AG09319 (cell line): ENCODE measurements around the gene KSR1.
"Not testable (repeated sequence)": the region's sequence is repeated elsewhere in the genome, so short reads cannot be mapped to it uniquely, and the experiment has no call there.

Experiments
- DNase-seq: peaks from one replicate; pipeline ENCODE4 v3.0.0-alpha.2; 2010; ENCODE audit warnings: low read depth; ENCODE audit errors: extremely low read depth
- TF ChIP-seq, protein P1 (sequence below): IDR thresholded peaks from 2 replicates; pipeline ENCODE4 v1.5.1; 2011; ENCODE audit warnings: low read depth, mild to moderate bottlenecking, inconsistent platforms, low read length, moderate library complexity

KSR1 gene

DNA sequence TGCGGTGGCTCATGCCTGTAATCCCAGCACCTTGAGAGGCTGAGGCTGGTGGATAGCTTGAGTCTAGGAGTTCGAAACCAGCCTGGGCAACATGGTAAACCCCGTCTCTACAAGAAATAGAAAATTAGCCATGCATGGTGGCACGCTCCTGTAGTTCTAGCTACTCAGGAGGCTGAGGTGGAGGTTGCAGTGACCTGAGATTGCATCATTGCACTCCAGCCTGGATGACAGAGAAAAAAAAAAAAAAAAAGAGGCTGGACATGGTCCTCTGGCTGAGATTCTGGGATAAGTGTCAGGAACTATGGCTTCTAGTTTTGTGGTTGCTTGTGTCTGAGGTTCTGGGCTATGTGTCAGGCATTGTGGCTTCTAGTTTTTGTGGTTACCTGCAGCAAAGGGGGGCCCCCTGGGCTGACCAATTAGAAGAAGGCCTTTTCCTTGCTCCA, 7.0 kb downstream of the KSR1 start:
- DNase-seq, result no peak
- TF ChIP-seq, protein P1, sequence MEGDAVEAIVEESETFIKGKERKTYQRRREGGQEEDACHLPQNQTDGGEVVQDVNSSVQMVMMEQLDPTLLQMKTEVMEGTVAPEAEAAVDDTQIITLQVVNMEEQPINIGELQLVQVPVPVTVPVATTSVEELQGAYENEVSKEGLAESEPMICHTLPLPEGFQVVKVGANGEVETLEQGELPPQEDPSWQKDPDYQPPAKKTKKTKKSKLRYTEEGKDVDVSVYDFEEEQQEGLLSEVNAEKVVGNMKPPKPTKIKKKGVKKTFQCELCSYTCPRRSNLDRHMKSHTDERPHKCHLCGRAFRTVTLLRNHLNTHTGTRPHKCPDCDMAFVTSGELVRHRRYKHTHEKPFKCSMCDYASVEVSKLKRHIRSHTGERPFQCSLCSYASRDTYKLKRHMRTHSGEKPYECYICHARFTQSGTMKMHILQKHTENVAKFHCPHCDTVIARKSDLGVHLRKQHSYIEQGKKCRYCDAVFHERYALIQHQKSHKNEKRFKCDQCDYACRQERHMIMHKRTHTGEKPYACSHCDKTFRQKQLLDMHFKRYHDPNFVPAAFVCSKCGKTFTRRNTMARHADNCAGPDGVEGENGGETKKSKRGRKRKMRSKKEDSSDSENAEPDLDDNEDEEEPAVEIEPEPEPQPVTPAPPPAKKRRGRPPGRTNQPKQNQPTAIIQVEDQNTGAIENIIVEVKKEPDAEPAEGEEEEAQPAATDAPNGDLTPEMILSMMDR, result no peak

DNA sequence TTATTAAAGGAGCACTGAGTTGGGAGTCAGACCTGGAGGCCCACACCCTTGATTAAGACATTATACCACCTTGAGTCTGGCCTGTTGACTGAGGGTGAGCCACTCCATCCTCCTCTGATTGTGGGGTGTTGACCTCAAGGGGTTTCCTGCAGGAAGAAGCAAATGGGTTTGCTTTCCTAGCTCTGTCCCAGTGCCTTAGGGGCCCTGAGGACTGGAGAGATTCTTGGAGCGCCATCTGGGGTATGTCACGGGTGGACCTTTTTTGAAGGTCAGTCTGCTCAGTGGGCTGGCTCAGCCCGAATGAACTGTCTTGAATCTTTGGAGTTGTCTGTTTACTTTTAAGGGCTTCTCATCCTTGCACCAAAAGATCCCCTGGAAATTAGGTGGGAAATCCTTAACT, 7.8 kb downstream of the KSR1 start:
- DNase-seq, result not testable (repeated sequence)

DNA sequence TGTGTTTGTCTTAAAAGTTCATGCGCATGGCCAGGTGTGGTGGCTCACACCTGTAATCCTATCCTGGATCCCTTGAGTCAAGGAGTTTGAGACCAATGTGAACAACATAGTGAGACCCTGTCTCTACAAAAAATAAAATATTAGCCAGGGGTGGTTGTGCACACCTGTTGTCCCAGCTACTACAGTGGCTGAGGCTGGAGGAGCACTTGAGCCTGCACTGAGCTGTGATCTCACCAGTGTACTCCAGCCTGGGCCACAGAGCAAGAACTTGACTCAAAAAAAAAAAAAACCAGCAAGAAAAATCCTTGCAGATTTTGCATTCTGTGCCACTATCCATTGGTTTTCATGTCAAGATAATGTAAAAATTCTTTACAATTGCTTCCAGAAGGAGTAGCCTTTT, 8.2 kb downstream of the KSR1 start:
- no peak for DNase-seq

DNA sequence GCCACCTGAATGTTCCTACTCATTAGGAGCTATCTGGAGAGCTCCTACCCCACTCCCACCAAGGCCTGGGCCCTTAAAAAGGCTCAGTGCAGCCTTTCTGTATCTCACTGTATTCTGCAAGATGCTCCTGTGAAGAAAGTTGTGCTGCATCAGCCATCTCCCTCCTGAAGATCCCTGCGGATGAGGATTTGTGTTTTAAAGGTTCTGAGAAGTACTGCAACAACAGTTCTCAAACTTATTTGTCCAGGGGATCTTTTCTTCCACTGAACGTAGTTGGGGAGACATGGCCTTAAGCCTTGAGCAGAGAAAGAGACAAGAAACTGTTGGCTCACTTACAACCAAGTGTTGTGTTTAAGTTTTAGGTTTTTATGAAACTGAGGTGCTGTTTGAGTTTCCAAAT, 9.6 kb downstream of the KSR1 start:
- not testable (repeated sequence) for DNase-seq

More for the DNA sequence above, 8.2 kb downstream of the KSR1 start:
- TF ChIP-seq, protein P1, result no peak

DNA sequence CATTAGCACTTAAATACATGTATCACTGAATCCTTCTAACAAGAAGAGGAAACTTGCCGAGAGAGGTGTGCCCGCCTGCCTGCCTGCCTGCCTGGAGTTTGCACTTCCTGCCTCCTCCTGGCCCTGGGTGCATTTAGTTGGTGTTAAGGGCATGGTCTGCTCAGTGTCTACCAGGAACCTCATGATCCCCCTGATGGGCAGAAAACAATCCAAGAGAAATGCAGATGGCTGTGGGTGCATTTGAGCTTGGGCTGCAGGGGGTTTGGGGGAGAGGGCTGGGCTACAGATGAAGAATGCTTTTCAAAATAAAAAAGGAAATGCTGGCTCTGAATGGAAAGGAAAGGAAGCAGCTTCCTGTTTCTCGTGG, 10.1 kb downstream of the KSR1 start:
- TF ChIP-seq, protein P1, result no peak
- no peak for DNase-seq

DNA sequence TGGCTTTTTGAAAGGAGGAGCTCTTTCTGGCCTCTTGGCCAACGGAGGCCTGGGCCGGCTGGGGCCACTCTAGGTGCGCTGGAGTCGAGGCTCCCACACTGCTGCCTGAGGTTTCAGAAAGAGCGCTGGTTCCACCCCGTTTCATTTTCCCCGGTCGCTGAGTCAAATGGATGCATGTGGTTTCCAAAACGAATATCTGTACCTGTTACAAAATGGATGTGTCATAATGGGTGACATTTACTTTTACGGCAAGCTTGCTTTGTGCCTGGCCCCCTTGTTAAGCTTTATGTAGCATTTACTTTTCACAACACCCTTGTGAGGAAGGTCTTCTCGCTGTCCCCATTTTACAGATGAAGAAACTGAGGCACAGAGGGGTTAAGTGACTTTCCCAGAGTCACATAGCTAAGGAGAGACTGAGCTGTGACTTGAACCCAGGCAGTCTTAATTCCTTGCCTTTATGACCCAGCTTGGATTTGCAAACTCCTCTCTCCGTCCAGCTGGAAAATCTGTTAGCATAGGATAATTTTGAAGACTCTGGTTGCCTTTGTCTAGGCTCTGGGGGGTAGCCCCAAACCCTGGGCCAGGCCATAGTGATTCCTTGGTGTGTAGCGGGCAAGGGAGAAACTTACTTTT, 10.6 kb downstream of the KSR1 start:
- no peak for DNase-seq
- TF ChIP-seq, protein P1, result no peak

DNA sequence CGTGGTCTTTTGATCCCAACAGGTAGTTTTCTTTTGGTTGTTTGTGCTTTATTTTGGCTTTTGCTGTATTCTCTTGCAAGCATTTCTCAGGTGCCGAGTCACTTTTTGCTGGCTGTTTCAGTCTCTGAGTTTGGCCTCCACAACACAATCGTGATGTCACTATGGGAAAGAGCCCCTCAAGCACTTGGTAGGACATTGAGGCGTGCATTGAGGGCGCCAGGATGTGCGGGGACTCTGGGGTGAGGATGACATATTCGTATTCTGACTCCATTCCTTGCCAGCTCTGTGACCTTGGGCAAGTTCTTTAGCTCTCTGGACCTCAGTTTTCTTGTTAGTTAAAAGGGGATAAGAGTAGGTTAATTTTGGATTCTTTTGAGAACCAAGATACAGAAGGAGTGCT, 13.0 kb downstream of the KSR1 start:
- TF ChIP-seq, protein P1, result no peak
- DNase-seq, result no peak

DNA sequence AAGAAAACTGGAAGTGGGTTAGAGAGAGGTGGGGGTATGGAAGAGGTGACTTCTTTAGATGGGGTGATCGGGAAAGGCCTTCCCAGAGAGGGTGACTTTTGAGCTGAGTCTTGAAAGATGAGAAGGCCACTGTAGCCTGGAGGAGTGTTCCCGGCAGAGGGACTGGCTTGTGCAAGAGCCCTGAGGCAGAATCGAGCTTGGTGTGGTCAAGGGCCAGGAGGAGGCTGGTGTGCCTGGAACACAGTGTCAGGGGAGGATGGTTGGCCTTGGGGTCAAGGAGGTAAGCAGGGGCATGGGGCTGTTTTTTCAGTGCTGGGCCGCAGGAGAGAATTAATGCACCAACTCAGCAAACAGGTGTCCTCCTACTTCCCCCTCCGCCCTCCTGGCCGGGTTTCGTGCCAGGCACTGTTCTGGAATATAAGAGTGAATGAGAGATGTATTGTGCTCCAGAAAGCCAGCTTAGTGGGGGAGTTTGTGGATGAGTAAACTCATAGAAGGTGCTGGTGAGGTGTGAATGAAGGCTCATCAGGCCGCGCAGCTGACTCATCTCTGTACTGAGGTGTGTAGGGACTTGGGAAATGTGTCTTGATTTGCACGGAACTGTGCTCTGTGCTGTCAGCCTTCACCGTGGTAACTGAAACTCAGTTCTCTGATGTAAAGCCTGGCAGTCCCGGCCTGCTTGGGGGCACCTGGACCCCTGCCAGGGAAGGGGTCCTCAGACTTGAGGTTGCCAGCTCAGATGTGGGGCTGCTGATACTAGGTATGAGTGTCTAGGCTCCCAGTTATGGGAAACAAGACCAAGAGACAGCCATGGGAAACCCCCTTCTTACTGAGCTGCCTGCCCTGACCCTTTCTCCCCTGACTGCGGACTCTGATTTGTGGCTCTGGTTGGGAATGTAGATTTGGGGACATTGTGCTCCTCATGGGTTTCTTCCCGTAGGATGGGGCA, 15.3 kb downstream of the KSR1 start:
- TF ChIP-seq, protein P1, result no peak
- no peak for DNase-seq
